HepG2 (cell line): Measurements from ENCODE around the gene WDR54. TPM values are rescaled to one million over a fixed set of nuclear protein-coding genes. Genes with fewer than 3 reads are reported as not detected.

Experiments
- ARID2 ChIP-seq: sonication (generic); formaldehyde crosslinking; IDR thresholded peaks from 2 replicates; pipeline ENCODE4 v1.8.1; 2022; ENCODE audit warnings: mild to moderate bottlenecking, missing genetic modification reagents, borderline replicate concordance
- DR1 ChIP-seq: sonication (generic); formaldehyde crosslinking; IDR thresholded peaks from 2 replicates; pipeline ENCODE4 v1.8.0; 2021; ENCODE audit warnings: mild to moderate bottlenecking, missing genetic modification reagents, inconsistent platforms
- EEA1 ChIP-seq: sonication (generic); formaldehyde crosslinking; IDR thresholded peaks from 2 replicates; pipeline ENCODE4 v1.5.1; 2020; ENCODE audit warnings: mild to moderate bottlenecking, missing genetic modification reagents, borderline replicate concordance
- EED ChIP-seq: sonication (generic); formaldehyde crosslinking; IDR thresholded peaks from 2 replicates; pipeline ENCODE4 v1.5.0; 2020; ENCODE audit warnings: mild to moderate bottlenecking, missing genetic modification reagents
- FOXK1 ChIP-seq: sonication (generic); formaldehyde crosslinking; IDR thresholded peaks from 2 replicates; pipeline ENCODE4 v1.4.0; 2020; ENCODE audit warnings: low read depth, missing genetic modification reagents, borderline replicate concordance
- HCFC1 ChIP-seq: fragments of 150-350 bp; IDR thresholded peaks from 2 replicates; pipeline ENCODE4 v1.6.1; 2014; ENCODE audit warnings: low read depth, low read length
- HNRNPH1 ChIP-seq: fragments of 200-400 bp; formaldehyde crosslinking; optimal IDR thresholded peaks from 2 replicates; pipeline ENCODE3; 2017; ENCODE audit warnings: mild to moderate bottlenecking, low read depth, low read length
- KLF16 ChIP-seq, 2 experiments: sonication (generic) in 1 of 2; formaldehyde crosslinking in 1 of 2; IDR thresholded peaks; 2 replicates each; pipeline versions ENCODE4 v1.6.1 to v1.8.0; 2016 to 2023; ENCODE audit warnings: missing genetic modification reagents in 2 of 2, missing compliant biosample characterization in 1 of 2
- KLF9 ChIP-seq: IDR thresholded peaks from 2 replicates; pipeline ENCODE4 v1.6.1; 2016; ENCODE audit warnings: low read depth
- MATR3 ChIP-seq: sonication (generic); formaldehyde crosslinking; IDR thresholded peaks from 2 replicates; pipeline ENCODE4 v1.4.0; 2020; ENCODE audit warnings: missing genetic modification reagents
- MEIS2 ChIP-seq: sonication (generic); formaldehyde crosslinking; IDR thresholded peaks from 2 replicates; pipeline ENCODE4 v1.9.0; 2021; ENCODE audit warnings: mild to moderate bottlenecking, missing genetic modification reagents
- NFE2L2 ChIP-seq: fragments of 150-350 bp; IDR thresholded peaks from 2 replicates; pipeline ENCODE4 v1.6.1; 2014; ENCODE audit warnings: low read length
- NFIB ChIP-seq: sonication (generic); formaldehyde crosslinking; IDR thresholded peaks from 2 replicates; pipeline ENCODE4 v1.9.0; 2021; ENCODE audit warnings: missing genetic modification reagents, mild to moderate bottlenecking, borderline replicate concordance
- PHF20 ChIP-seq: sonication (generic); formaldehyde crosslinking; IDR thresholded peaks from 2 replicates; pipeline ENCODE4 v1.5.0; 2020; ENCODE audit warnings: mild to moderate bottlenecking, missing genetic modification reagents
- RXRB ChIP-seq: IDR thresholded peaks from 2 replicates; pipeline ENCODE4 v1.6.1; 2016; ENCODE audit warnings: borderline replicate concordance, missing genetic modification reagents, missing compliant biosample characterization
- SAP130 ChIP-seq: IDR thresholded peaks from 2 replicates; pipeline ENCODE4 v1.6.1; 2016; ENCODE audit warnings: low read depth
- SMAD1 ChIP-seq: sonication (generic); formaldehyde crosslinking; IDR thresholded peaks from 2 replicates; pipeline ENCODE4 v1.4.0; 2020; ENCODE audit warnings: missing genetic modification reagents, low read depth, mild to moderate bottlenecking, borderline replicate concordance
- SPEN ChIP-seq: sonication (generic); formaldehyde crosslinking; IDR thresholded peaks from 2 replicates; pipeline ENCODE4 v1.5.1; 2020; ENCODE audit warnings: low read depth, mild to moderate bottlenecking, missing genetic modification reagents
- STAT5B ChIP-seq: sonication (generic); formaldehyde crosslinking; IDR thresholded peaks from 2 replicates; pipeline ENCODE4 v1.4.0; 2020; ENCODE audit warnings: missing genetic modification reagents
- TARDBP ChIP-seq: sonication (generic); formaldehyde crosslinking; IDR thresholded peaks from 2 replicates; pipeline ENCODE4 v1.8.0; 2022; ENCODE audit warnings: mild to moderate bottlenecking, missing genetic modification reagents
- YEATS2 ChIP-seq: sonication (generic); formaldehyde crosslinking; IDR thresholded peaks from 2 replicates; pipeline ENCODE4 v1.4.0; 2020; ENCODE audit warnings: missing genetic modification reagents, borderline replicate concordance
- ZNF282 ChIP-seq: fragments of 450-650 bp; IDR thresholded peaks from 2 replicates; pipeline ENCODE4 v1.6.1; 2018; ENCODE audit not compliant: partially characterized antibody
- ZNF772 ChIP-seq: sonication (generic); formaldehyde crosslinking; IDR thresholded peaks from 2 replicates; pipeline ENCODE4 v1.5.0; 2020; ENCODE audit warnings: mild to moderate bottlenecking, missing genetic modification reagents
- ZNF775 ChIP-seq: sonication (generic); formaldehyde crosslinking; IDR thresholded peaks from 2 replicates; pipeline ENCODE4 v1.4.0; 2020; ENCODE audit warnings: missing genetic modification reagents, mild to moderate bottlenecking, moderate library complexity, borderline replicate concordance
- ZNF800 ChIP-seq: sonication (generic); formaldehyde crosslinking; IDR thresholded peaks from 2 replicates; pipeline ENCODE4 v1.4.0; 2020; ENCODE audit warnings: missing genetic modification reagents
- polyA plus RNA-seq, 8 experiments: library from polyadenylated mRNA; depleted of rRNA in 3 of 8; stranded (reverse) in 7 of 8; unstranded in 1 of 8; fragments of >200 nt; fragmentation: Illumina TruSeq in 4 of 8; extraction: Trizol in 4 of 8; gene quantifications; 2 replicates each; pipeline versions ENCODE4 v1.2.1 to v1.2.3, GENCODE V29; 2011 to 2016; ENCODE audit warnings: low read depth in 4 of 8, missing spikeins in 1 of 8, mixed read lengths in 1 of 8; ENCODE audit not compliant: insufficient read depth in 1 of 8
- total RNA-seq, 5 experiments: library from RNA; depleted of rRNA; stranded (reverse); fragments of >200 nt; fragmentation: Illumina TruSeq; extraction: Trizol; gene quantifications; 2 replicates each; pipeline ENCODE4 v1.2.3, GENCODE V29; 2016; ENCODE audit warnings: low read depth in 1 of 5
- TF ChIP-seq, protein P1 (sequence below): sonication (generic); formaldehyde crosslinking; IDR thresholded peaks from 2 replicates; pipeline ENCODE4 v1.5.1; 2020; ENCODE audit warnings: missing genetic modification reagents, mild to moderate bottlenecking, borderline replicate concordance
- TF ChIP-seq, protein P2 (sequence below): sonication (generic); formaldehyde crosslinking; IDR thresholded peaks from 2 replicates; pipeline ENCODE4 v1.4.0; 2020; ENCODE audit warnings: mild to moderate bottlenecking, missing genetic modification reagents

Gene WDR54
- total and polyA plus RNA-seq, 2 of the 13 experiments (the other 11 are each of a cell fraction or from before 2014, with no cell fraction given) = 2.0 to 17.3 TPM

GRCh38 chr2:74421221-74421870 lies at the start of gene WDR54, which contains the start of gene C2orf81 (continued):
- TF ChIP-seq SPEN (CRISPR knock-in tag) = peak; percentile 76
- TF ChIP-seq STAT5B (CRISPR knock-in tag) = no peak
- TF ChIP-seq NFIB = no peak
- TF ChIP-seq HCFC1 = peak; percentile 6; the same call in 1 of the 2 replicates
- peak; percentile 55 for TF ChIP-seq DR1 (CRISPR knock-in tag)
- TF ChIP-seq PHF20 (CRISPR knock-in tag) = no peak; the same call in 1 of the 2 replicates
- TF ChIP-seq, protein P1, sequence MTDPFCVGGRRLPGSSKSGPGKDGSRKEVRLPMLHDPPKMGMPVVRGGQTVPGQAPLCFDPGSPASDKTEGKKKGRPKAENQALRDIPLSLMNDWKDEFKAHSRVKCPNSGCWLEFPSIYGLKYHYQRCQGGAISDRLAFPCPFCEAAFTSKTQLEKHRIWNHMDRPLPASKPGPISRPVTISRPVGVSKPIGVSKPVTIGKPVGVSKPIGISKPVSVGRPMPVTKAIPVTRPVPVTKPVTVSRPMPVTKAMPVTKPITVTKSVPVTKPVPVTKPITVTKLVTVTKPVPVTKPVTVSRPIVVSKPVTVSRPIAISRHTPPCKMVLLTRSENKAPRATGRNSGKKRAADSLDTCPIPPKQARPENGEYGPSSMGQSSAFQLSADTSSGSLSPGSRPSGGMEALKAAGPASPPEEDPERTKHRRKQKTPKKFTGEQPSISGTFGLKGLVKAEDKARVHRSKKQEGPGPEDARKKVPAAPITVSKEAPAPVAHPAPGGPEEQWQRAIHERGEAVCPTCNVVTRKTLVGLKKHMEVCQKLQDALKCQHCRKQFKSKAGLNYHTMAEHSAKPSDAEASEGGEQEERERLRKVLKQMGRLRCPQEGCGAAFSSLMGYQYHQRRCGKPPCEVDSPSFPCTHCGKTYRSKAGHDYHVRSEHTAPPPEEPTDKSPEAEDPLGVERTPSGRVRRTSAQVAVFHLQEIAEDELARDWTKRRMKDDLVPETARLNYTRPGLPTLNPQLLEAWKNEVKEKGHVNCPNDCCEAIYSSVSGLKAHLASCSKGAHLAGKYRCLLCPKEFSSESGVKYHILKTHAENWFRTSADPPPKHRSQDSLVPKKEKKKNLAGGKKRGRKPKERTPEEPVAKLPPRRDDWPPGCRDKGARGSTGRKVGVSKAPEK (CRISPR knock-in tag) = no peak
- TF ChIP-seq FOXK1 (CRISPR knock-in tag) = no peak
- 0 out of 2 replicates have a peak, but pooled peaks have one; percentile 84 for TF ChIP-seq SMAD1 (CRISPR knock-in tag)
- peak; percentile 81; the same call in 1 of the 2 replicates for TF ChIP-seq EED
- peak; percentile 59; the same call in 1 of the 2 replicates for TF ChIP-seq ZNF772
- TF ChIP-seq HNRNPH1 = no peak
- TF ChIP-seq TARDBP = no peak
- no peak for TF ChIP-seq MEIS2 (CRISPR knock-in tag)
- TF ChIP-seq NFE2L2 = no peak
- 0 out of 2 replicates have a peak, but pooled peaks have one; percentile 16 for TF ChIP-seq YEATS2
- peak; percentile 28; the same call in 1 of the 2 replicates for TF ChIP-seq RXRB (CRISPR knock-in tag)
- TF ChIP-seq SAP130 (CRISPR knock-in tag) = peak; percentile 87
- no peak for TF ChIP-seq ZNF775
- TF ChIP-seq KLF16 (CRISPR knock-in tag; IDR thresholded peaks at IDR 0.05) = no peak
- TF ChIP-seq ARID2 (CRISPR knock-in tag) = 0 out of 2 replicates have a peak, but pooled peaks have one; percentile 32
- no peak for TF ChIP-seq MATR3 (CRISPR knock-in tag)
- TF ChIP-seq, protein P2, sequence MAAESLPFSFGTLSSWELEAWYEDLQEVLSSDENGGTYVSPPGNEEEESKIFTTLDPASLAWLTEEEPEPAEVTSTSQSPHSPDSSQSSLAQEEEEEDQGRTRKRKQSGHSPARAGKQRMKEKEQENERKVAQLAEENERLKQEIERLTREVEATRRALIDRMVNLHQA (CRISPR knock-in tag) = no peak
- no peak for TF ChIP-seq ZNF282
- peak; percentile 75; the same call in 1 of the 2 replicates for TF ChIP-seq ZNF800 (CRISPR knock-in tag)
- TF ChIP-seq EEA1 = peak; percentile 47; the same call in 1 of the 2 replicates
- no peak for TF ChIP-seq KLF9
